ENCODE results near the gene TCF12. TPM values are rescaled to one million over a fixed set of nuclear protein-coding genes. Genes with fewer than 3 reads are reported as not detected.
A peak's percentile ranks its signal among the peaks of the same experiment; 100 is the strongest.
"Not testable (repeated sequence)": the region's sequence is repeated elsewhere in the genome, so short reads cannot be mapped to it uniquely, and the experiment has no call there.

Gene TCF12
- polyA plus RNA-seq, 1 donor = 69.4 TPM

- 89% methylated on average over 1 of the region's 1 CpG for WGBS (ENCODE audit: insufficient coverage, low lambda C conversion rate)
- DNase-seq = no peak
- no peak overlapping the region for H3K4me3 ChIP-seq (ENCODE audit: low read length)
- no peak overlapping the region for H3K27ac ChIP-seq (ENCODE audit: low read length)
- H3K9me3 ChIP-seq (ENCODE audit: control insufficient read depth, low read depth, low read length) = no peaks in the 10 kb centered on the region
- no peaks in the 10 kb centered on the region for H3K27me3 ChIP-seq (ENCODE audit: control insufficient read depth, insufficient read depth, low read length)
- no peaks in the 10 kb centered on the region for H3K4me1 ChIP-seq (ENCODE audit: control insufficient read depth, insufficient read depth, low read length)
- peaks cover 9% of the 10 kb centered on the region for H3K36me3 ChIP-seq (ENCODE audit: control insufficient read depth, insufficient read depth, low read length)
Observed at GRCh38 chr15:57097246-57097645, 178.8 kb downstream of the TCF12 start.

- H3K36me3 ChIP-seq (ENCODE audit: control insufficient read depth, insufficient read depth, low read length); H3K9me3 ChIP-seq (ENCODE audit: control insufficient read depth, low read depth, low read length); H3K27ac ChIP-seq (ENCODE audit: low read length); H3K4me3 ChIP-seq (ENCODE audit: low read length); H3K27me3 ChIP-seq (ENCODE audit: control insufficient read depth, insufficient read depth, low read length); DNase-seq; H3K4me1 ChIP-seq (ENCODE audit: control insufficient read depth, insufficient read depth, low read length): not testable (repeated sequence)
- WGBS (ENCODE audit: insufficient coverage, low lambda C conversion rate) = 100% methylated on average over 1 of the region's 4 CpGs
Observed at GRCh38 chr15:57097919-57098543, 179.6 kb downstream of the TCF12 start.

GRCh38 chr15:57098896-57099295, 180.5 kb downstream of the TCF12 start:
- Histone ChIP-seq H3K27me3 (ENCODE audit: control insufficient read depth, insufficient read depth, low read length) (no peaks in the 10 kb centered on the region), H3K4me3 (ENCODE audit: low read length) (no peak overlapping the region), H3K4me1 (ENCODE audit: control insufficient read depth, insufficient read depth, low read length) (no peaks in the 10 kb centered on the region), H3K9me3 (ENCODE audit: control insufficient read depth, low read depth, low read length) (no peaks in the 10 kb centered on the region), H3K36me3 (ENCODE audit: control insufficient read depth, insufficient read depth, low read length) (peaks cover 4% of the 10 kb centered on the region), H3K27ac (ENCODE audit: low read length) (no peak overlapping the region)
- no CpG with 5 or more reads among the region's 2 CpGs for WGBS (ENCODE audit: insufficient coverage, low lambda C conversion rate)
- no peak for DNase-seq

GRCh38 chr15:57100136-57100539, 181.7 kb downstream of the TCF12 start:
- H3K9me3 ChIP-seq (ENCODE audit: control insufficient read depth, low read depth, low read length) = no peaks in the 10 kb centered on the region
- no peaks in the 10 kb centered on the region for H3K27me3 ChIP-seq (ENCODE audit: control insufficient read depth, insufficient read depth, low read length)
- no peak overlapping the region for H3K27ac ChIP-seq (ENCODE audit: low read length)
- no peak for DNase-seq
- H3K36me3 ChIP-seq (ENCODE audit: control insufficient read depth, insufficient read depth, low read length) = no peaks in the 10 kb centered on the region
- H3K4me3 ChIP-seq (ENCODE audit: low read length) = no peak overlapping the region
- no peaks in the 10 kb centered on the region for H3K4me1 ChIP-seq (ENCODE audit: control insufficient read depth, insufficient read depth, low read length)
- WGBS (ENCODE audit: insufficient coverage, low lambda C conversion rate) = no CpG with 5 or more reads among the region's 4 CpGs

DNA sequence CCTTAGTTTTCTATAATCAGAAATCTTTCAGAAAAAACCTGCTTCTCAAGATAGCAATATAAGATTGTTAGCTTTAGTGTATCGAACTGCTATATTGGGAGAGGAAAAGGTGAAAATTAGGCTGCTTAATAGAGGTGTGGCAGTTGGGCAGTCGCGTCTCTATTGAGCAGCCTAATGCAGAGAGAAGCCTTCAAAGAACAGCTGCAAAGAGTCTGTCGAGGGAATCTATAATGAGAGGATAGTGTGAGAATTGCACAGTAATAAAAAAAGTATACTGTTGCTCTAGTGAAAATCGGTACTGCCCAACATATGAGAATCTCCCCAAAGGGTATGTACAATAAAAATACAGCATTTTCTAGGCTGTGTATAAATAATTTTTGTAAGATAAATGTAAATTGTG, 184.4 kb downstream of the TCF12 start:
- DNase-seq = no peak
- H3K36me3 ChIP-seq (ENCODE audit: control insufficient read depth, insufficient read depth, low read length) = peaks cover 2% of the 10 kb centered on the region
- whole genome bisulfite sequencing (ENCODE audit: insufficient coverage, low lambda C conversion rate) = 80% methylated on average over 3 of the region's 5 CpGs

GRCh38 chr15:57108296-57108695, 189.9 kb downstream of the TCF12 start:
- DNase-seq = no peak
- H3K36me3 ChIP-seq (ENCODE audit: control insufficient read depth, insufficient read depth, low read length) = peaks cover 2% of the 10 kb centered on the region
- H3K27me3 ChIP-seq (ENCODE audit: control insufficient read depth, insufficient read depth, low read length) = no peaks in the 10 kb centered on the region
- no peaks in the 10 kb centered on the region for H3K4me1 ChIP-seq (ENCODE audit: control insufficient read depth, insufficient read depth, low read length)
- no peak overlapping the region for H3K4me3 ChIP-seq (ENCODE audit: low read length)
- no peaks in the 10 kb centered on the region for H3K9me3 ChIP-seq (ENCODE audit: control insufficient read depth, low read depth, low read length)
- H3K27ac ChIP-seq (ENCODE audit: low read length) = no peak overlapping the region
- 100% methylated on average over 1 of the region's 2 CpGs for WGBS (ENCODE audit: insufficient coverage, low lambda C conversion rate)

More for the DNA sequence above, 184.4 kb downstream of the TCF12 start:
- Histone ChIP-seq H3K9me3 (ENCODE audit: control insufficient read depth, low read depth, low read length) (no peaks in the 10 kb centered on the region), H3K4me3 (ENCODE audit: low read length) (no peak overlapping the region), H3K27me3 (ENCODE audit: control insufficient read depth, insufficient read depth, low read length) (no peaks in the 10 kb centered on the region), H3K27ac (ENCODE audit: low read length) (no peak overlapping the region), H3K4me1 (ENCODE audit: control insufficient read depth, insufficient read depth, low read length) (no peaks in the 10 kb centered on the region)

DNA sequence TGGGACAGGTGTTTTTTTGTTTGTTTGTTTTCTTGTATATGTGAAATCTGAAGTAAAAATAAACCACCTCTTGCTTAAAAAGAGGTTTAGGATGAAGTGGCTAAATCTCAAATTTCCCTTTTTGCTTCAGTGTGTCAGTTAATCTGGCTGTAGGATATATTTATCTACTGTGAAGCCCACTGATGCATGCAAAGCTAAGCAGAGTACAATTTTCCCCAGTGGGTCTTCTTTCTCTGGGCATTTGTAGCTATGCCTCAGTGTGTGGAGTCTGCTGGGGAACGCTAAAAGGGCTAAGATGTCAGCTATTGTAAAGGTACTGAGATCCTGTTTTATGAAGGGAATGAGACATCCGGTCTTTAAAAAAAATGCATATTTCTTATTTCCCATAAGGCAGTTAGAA, 190.6 kb downstream of the TCF12 start:
- Histone ChIP-seq H3K27me3 (ENCODE audit: control insufficient read depth, insufficient read depth, low read length) (no peaks in the 10 kb centered on the region), H3K27ac (ENCODE audit: low read length) (no peak overlapping the region), H3K9me3 (ENCODE audit: control insufficient read depth, low read depth, low read length) (no peaks in the 10 kb centered on the region), H3K4me3 (ENCODE audit: low read length) (no peak overlapping the region), H3K4me1 (ENCODE audit: control insufficient read depth, insufficient read depth, low read length) (no peaks in the 10 kb centered on the region), H3K36me3 (ENCODE audit: control insufficient read depth, insufficient read depth, low read length) (peaks cover 2% of the 10 kb centered on the region)
- no peak for DNase-seq
- 100% methylated on average over 1 of the region's 2 CpGs for WGBS (ENCODE audit: insufficient coverage, low lambda C conversion rate)

DNA sequence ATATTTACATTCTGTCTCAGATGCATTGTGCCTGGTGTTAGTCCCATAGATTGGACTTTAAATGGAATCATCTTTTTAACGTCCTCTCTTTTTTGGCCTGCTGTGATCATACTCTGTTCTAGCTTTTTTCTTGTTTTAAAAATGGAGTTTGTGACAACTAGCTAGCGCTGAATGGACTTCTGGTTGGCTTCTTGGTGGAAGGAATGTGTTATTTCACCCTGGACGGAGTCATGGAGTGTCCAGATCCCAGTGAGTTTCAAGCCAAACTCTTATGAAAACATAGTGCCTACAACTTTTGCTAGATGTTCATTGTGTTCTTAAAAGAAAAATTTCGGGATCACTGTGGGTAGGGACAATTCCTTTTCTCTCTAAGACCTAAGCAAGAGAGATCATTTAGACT, 192.6 kb downstream of the TCF12 start:
- 100% methylated on average over 1 of the region's 4 CpGs for WGBS (ENCODE audit: insufficient coverage, low lambda C conversion rate)
- Histone ChIP-seq H3K27ac (ENCODE audit: low read length) (no peak overlapping the region), H3K4me3 (ENCODE audit: low read length) (no peak overlapping the region), H3K4me1 (ENCODE audit: control insufficient read depth, insufficient read depth, low read length) (no peaks in the 10 kb centered on the region), H3K27me3 (ENCODE audit: control insufficient read depth, insufficient read depth, low read length) (no peaks in the 10 kb centered on the region), H3K36me3 (ENCODE audit: control insufficient read depth, insufficient read depth, low read length) (no peaks in the 10 kb centered on the region), H3K9me3 (ENCODE audit: control insufficient read depth, low read depth, low read length) (no peaks in the 10 kb centered on the region)
- no peak for DNase-seq

GRCh38 chr15:57112178-57112577, 193.7 kb downstream of the TCF12 start:
- DNase-seq = no peak
- H3K4me1 ChIP-seq (ENCODE audit: control insufficient read depth, insufficient read depth, low read length) = no peaks in the 10 kb centered on the region
- no peak overlapping the region for H3K27ac ChIP-seq (ENCODE audit: low read length)
- H3K9me3 ChIP-seq (ENCODE audit: control insufficient read depth, low read depth, low read length) = no peaks in the 10 kb centered on the region
- WGBS (ENCODE audit: insufficient coverage, low lambda C conversion rate) = no CpG with 5 or more reads among the region's 2 CpGs
- H3K36me3 ChIP-seq (ENCODE audit: control insufficient read depth, insufficient read depth, low read length) = no peaks in the 10 kb centered on the region
- H3K4me3 ChIP-seq (ENCODE audit: low read length) = no peak overlapping the region
- no peaks in the 10 kb centered on the region for H3K27me3 ChIP-seq (ENCODE audit: control insufficient read depth, insufficient read depth, low read length)

- no peaks in the 10 kb centered on the region for H3K9me3 ChIP-seq (ENCODE audit: control insufficient read depth, low read depth, low read length)
- WGBS (ENCODE audit: insufficient coverage, low lambda C conversion rate) = no CpG with 5 or more reads among the region's 3 CpGs
- H3K36me3 ChIP-seq (ENCODE audit: control insufficient read depth, insufficient read depth, low read length) = no peaks in the 10 kb centered on the region
- no peak overlapping the region for H3K4me3 ChIP-seq (ENCODE audit: low read length)
- H3K4me1 ChIP-seq (ENCODE audit: control insufficient read depth, insufficient read depth, low read length) = no peaks in the 10 kb centered on the region
- peak; percentile 14 to 26 for DNase-seq
- no peaks in the 10 kb centered on the region for H3K27me3 ChIP-seq (ENCODE audit: control insufficient read depth, insufficient read depth, low read length)
- no peak overlapping the region for H3K27ac ChIP-seq (ENCODE audit: low read length)
Observed at GRCh38 chr15:57114070-57114469, 195.6 kb downstream of the TCF12 start.

Measured in large intestine (tissue), 3 donors.